Stomach (tissue), 4 donors: ENCODE measurements around the gene BTNL9.

Experiments
- POLR2A ChIP-seq, 4 donors: fragments of 450-650 bp; IDR thresholded peaks; one replicate each; pipeline ENCODE4 v1.6.1; 2016; ENCODE audit warnings: antibody characterized with exemption in 4 of 4, control low read depth in 2 of 4, mild to moderate bottlenecking in 1 of 4, moderate library complexity in 1 of 4
- TF ChIP-seq, protein P1 (sequence below), 7 experiments: fragments of 450-650 bp in 4 of 7; fragments of 200-600 bp in 3 of 7; sonication (generic) in 3 of 7; IDR thresholded peaks; one replicate each; pipeline ENCODE4 v1.5.1; 2016 to 2019; ENCODE audit warnings: antibody characterized with exemption in 7 of 7, control low read depth in 2 of 7, mild to moderate bottlenecking in 1 of 7

DNA sequence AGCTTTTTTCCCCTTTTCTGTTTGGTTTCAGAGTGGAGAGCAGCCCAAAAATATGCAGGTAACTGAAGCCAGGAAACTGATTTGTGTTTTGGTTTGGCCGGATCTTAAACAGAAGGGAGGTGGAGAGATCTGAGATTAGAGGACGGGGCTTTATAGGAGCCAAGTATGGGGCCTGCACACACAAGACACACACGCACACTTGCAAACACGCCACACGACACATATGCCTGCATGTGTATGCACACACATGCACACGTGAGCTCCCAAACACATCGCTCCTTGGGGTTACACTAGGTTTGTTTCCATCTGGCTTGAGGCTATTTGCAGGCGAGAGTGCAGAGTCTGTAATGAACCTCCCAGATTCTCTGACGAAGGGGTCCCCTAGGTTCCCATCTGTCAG lies 18.3 kb downstream of the BTNL9 start:
- no peak for TF ChIP-seq POLR2A (IDR thresholded peaks at IDR 0.05)
- TF ChIP-seq, protein P1, sequence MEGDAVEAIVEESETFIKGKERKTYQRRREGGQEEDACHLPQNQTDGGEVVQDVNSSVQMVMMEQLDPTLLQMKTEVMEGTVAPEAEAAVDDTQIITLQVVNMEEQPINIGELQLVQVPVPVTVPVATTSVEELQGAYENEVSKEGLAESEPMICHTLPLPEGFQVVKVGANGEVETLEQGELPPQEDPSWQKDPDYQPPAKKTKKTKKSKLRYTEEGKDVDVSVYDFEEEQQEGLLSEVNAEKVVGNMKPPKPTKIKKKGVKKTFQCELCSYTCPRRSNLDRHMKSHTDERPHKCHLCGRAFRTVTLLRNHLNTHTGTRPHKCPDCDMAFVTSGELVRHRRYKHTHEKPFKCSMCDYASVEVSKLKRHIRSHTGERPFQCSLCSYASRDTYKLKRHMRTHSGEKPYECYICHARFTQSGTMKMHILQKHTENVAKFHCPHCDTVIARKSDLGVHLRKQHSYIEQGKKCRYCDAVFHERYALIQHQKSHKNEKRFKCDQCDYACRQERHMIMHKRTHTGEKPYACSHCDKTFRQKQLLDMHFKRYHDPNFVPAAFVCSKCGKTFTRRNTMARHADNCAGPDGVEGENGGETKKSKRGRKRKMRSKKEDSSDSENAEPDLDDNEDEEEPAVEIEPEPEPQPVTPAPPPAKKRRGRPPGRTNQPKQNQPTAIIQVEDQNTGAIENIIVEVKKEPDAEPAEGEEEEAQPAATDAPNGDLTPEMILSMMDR (IDR thresholded peaks at IDR 0.05), result no peak
